Astrocyte (in vitro differentiated cells and primary cell): ENCODE results near the gene NELFA. TPM values are rescaled to one million over a fixed set of nuclear protein-coding genes. Genes with fewer than 3 reads are reported as not detected.

Source experiments
- DNase-seq: peaks from one replicate; pipeline ENCODE4 v3.0.0-alpha.2; 2010; ENCODE audit warnings: low read depth
- FAIRE-seq: peaks from 2 replicates; lab custom pipeline; 2011; peaks lifted over from hg19 to GRCh38; lab: Jason Lieb, UNC
- H2AFZ ChIP-seq: 2 replicates; pipeline ENCODE4 v1.6.0; 2012; ENCODE audit warnings: low read depth, low read length, inconsistent platforms
- H3K27ac ChIP-seq: 2 replicates; pipeline ENCODE4 v1.5.1; 2011; ENCODE audit warnings: low read depth, low read length, inconsistent platforms
- H3K27me3 ChIP-seq: 2 replicates; pipeline ENCODE4 v1.6.0; 2011; ENCODE audit warnings: low read length, inconsistent platforms; ENCODE audit not compliant: insufficient read depth
- H3K36me3 ChIP-seq: 2 replicates; pipeline ENCODE4 v1.5.1; 2011; ENCODE audit warnings: low read length, inconsistent platforms; ENCODE audit not compliant: insufficient read depth
- H3K4me1 ChIP-seq: 2 replicates; pipeline ENCODE4 v1.5.1; 2011; ENCODE audit warnings: low read length, inconsistent platforms; ENCODE audit not compliant: insufficient read depth
- H3K4me2 ChIP-seq: 2 replicates; pipeline ENCODE4 v1.6.0; 2012; ENCODE audit warnings: low read length, inconsistent platforms
- H3K4me3 ChIP-seq: 2 replicates; pipeline ENCODE4 v1.5.1; 2011; ENCODE audit warnings: low read depth, mild to moderate bottlenecking, low read length, inconsistent platforms; ENCODE audit not compliant: insufficient read depth
- H3K79me2 ChIP-seq: 2 replicates; pipeline ENCODE4 v1.6.0; 2012; ENCODE audit warnings: mild to moderate bottlenecking, low read length, inconsistent platforms; ENCODE audit not compliant: insufficient read depth
- H3K9ac ChIP-seq: 2 replicates; pipeline ENCODE4 v1.6.0; 2012; ENCODE audit warnings: mild to moderate bottlenecking, low read length, inconsistent platforms
- H3K9me3 ChIP-seq: 2 replicates; pipeline ENCODE4 v1.5.1; 2012; ENCODE audit warnings: low read depth, mild to moderate bottlenecking, low read length, inconsistent platforms; ENCODE audit not compliant: insufficient read depth
- H4K20me1 ChIP-seq: 2 replicates; pipeline ENCODE4 v1.6.0; 2012; ENCODE audit warnings: low read length, inconsistent platforms; ENCODE audit not compliant: insufficient read depth
- H3K27ac Mint-ChIP-seq: one replicate; pipeline ENCODE4 v1.8.0; 2021; ENCODE audit warnings: mild to moderate bottlenecking, mixed read lengths; ENCODE audit not compliant: unreplicated experiment
- H3K27me3 Mint-ChIP-seq: one replicate; pipeline ENCODE4 v1.8.0; 2021; ENCODE audit warnings: low read depth, mixed read lengths; ENCODE audit not compliant: unreplicated experiment
- H3K36me3 Mint-ChIP-seq: one replicate; pipeline ENCODE4 v1.8.0; 2021; ENCODE audit warnings: low read depth, mixed read lengths; ENCODE audit not compliant: unreplicated experiment
- H3K4me1 Mint-ChIP-seq: one replicate; pipeline ENCODE4 v1.8.0; 2021; ENCODE audit warnings: low read depth, mixed read lengths; ENCODE audit not compliant: unreplicated experiment
- H3K4me3 Mint-ChIP-seq: one replicate; pipeline ENCODE4 v1.8.0; 2021; ENCODE audit warnings: mild to moderate bottlenecking, moderate library complexity, mixed read lengths; ENCODE audit not compliant: unreplicated experiment
- H3K9me3 Mint-ChIP-seq: one replicate; pipeline ENCODE4 v1.8.0; 2021; ENCODE audit warnings: mild to moderate bottlenecking, mixed read lengths; ENCODE audit not compliant: unreplicated experiment
- CTCF ChIP-seq: IDR thresholded peaks from 2 replicates; pipeline ENCODE4 v1.5.1; 2011; ENCODE audit warnings: low read depth, mild to moderate bottlenecking, inconsistent platforms, low read length, moderate library complexity; ENCODE audit not compliant: insufficient read depth
- EZH2 ChIP-seq: IDR thresholded peaks from 2 replicates; pipeline ENCODE4 v1.6.1; 2012; ENCODE audit warnings: mild to moderate bottlenecking, low read length, inconsistent platforms; ENCODE audit not compliant: insufficient read depth
- total RNA-seq: library from RNA; stranded (reverse); gene quantifications from 2 replicates; pipeline ENCODE4 v1.2.1, GENCODE V29; 2021

NELFA gene
- total RNA-seq, 1 donor from 2014 or later: 24.5 TPM

- Histone ChIP-seq H3K27me3 (no peaks in the 10 kb centered on the region), H3K4me3 (no peak overlapping the region), H3K9ac (no peak overlapping the region), H3K4me2 (no peak overlapping the region), H3K9me3 (no peaks in the 10 kb centered on the region), H2AFZ (no peak overlapping the region), H3K27ac (no peak overlapping the region), H3K36me3 (peaks cover 15% of the 10 kb centered on the region), H4K20me1 (peaks cover 18% of the 10 kb centered on the region), H3K79me2 (peaks cover 1% of the 10 kb centered on the region), H3K4me1 (no peaks in the 10 kb centered on the region)
- Mint-ChIP-seq H3K36me3 (peaks cover 15% of the 10 kb centered on the region), H3K27ac (no peak overlapping the region), H3K27me3 (no peaks in the 10 kb centered on the region), H3K9me3 (no peaks in the 10 kb centered on the region), H3K4me3 (no peak overlapping the region), H3K4me1 (no peaks in the 10 kb centered on the region)
- DNase-seq (no peak), FAIRE-seq (no peak)
- TF ChIP-seq EZH2 (no peak), CTCF (no peak)
Observed at GRCh38 chr4:1986578-1987210, 22.1 kb downstream of the NELFA start.

- Histone ChIP-seq H2AFZ (no peak overlapping the region), H3K27me3 (no peaks in the 10 kb centered on the region), H3K27ac (no peak overlapping the region), H3K4me2 (no peak overlapping the region), H3K79me2 (no peaks in the 10 kb centered on the region), H3K9me3 (no peaks in the 10 kb centered on the region), H3K4me3 (no peak overlapping the region), H3K9ac (no peak overlapping the region), H3K36me3 (peaks cover 15% of the 10 kb centered on the region), H3K4me1 (no peaks in the 10 kb centered on the region), H4K20me1 (peaks cover 15% of the 10 kb centered on the region)
- DNase-seq (no peak), FAIRE-seq (no peak)
- Mint-ChIP-seq H3K9me3 (no peaks in the 10 kb centered on the region), H3K27me3 (no peaks in the 10 kb centered on the region), H3K4me3 (no peak overlapping the region), H3K4me1 (no peaks in the 10 kb centered on the region), H3K27ac (no peak overlapping the region), H3K36me3 (peaks cover 17% of the 10 kb centered on the region)
- no peak for TF ChIP-seq CTCF
- no peak for TF ChIP-seq EZH2
Observed at GRCh38 chr4:1985780-1986577, 22.8 kb downstream of the NELFA start.

GRCh38 chr4:1985294-1985693 is 23.5 kb downstream of the NELFA start:
- Histone ChIP-seq H3K4me3 (no peak overlapping the region), H4K20me1 (peaks cover 14% of the 10 kb centered on the region), H3K9me3 (no peaks in the 10 kb centered on the region), H3K27me3 (no peaks in the 10 kb centered on the region), H3K36me3 (peaks cover 20% of the 10 kb centered on the region), H3K27ac (no peak overlapping the region), H3K79me2 (peaks cover 4% of the 10 kb centered on the region), H3K4me2 (no peak overlapping the region), H3K4me1 (no peaks in the 10 kb centered on the region), H3K9ac (no peak overlapping the region), H2AFZ (no peak overlapping the region)
- H3K36me3 Mint-ChIP-seq: peaks cover 13% of the 10 kb centered on the region
- H3K4me3 Mint-ChIP-seq: no peak overlapping the region
- TF ChIP-seq EZH2 (no peak), CTCF (no peak)
- no peaks in the 10 kb centered on the region for H3K4me1 Mint-ChIP-seq
- no peaks in the 10 kb centered on the region for H3K27me3 Mint-ChIP-seq
- no peaks in the 10 kb centered on the region for H3K9me3 Mint-ChIP-seq
- FAIRE-seq (no peak), DNase-seq (no peak)
- no peak overlapping the region for H3K27ac Mint-ChIP-seq
